Panc1 (cell line): Measurements from ENCODE around the gene CFAP74. TPM values are rescaled to one million over a fixed set of nuclear protein-coding genes. Genes with fewer than 3 reads are reported as not detected.

ENCODE experiments used
- ATAC-seq: fragments of 200-7000 bp; cut with Tn5 transposase; 2 replicates; pipeline ENCODE4 v1.9.1; 2020; ENCODE audit warnings: mild to moderate bottlenecking, moderate library complexity
- BruUV-seq: library from RNA; stranded (reverse); fragments of 400-500 nt; replicated peaks from 2 replicates; lab custom pipeline; 2021; lab: Mats Ljungman, UMichigan
- CTCF ChIA-PET: fragments of 300-600 bp; sonication (Branson Sonifier 250); formaldehyde crosslinking; loops from one replicate; lab custom pipeline; 2022; ENCODE audit warnings: antibody characterized with exemption; lab: Charles Lee
- POLR2A ChIA-PET: fragments of 300-600 bp; sonication (Branson Sonifier 250); formaldehyde crosslinking; loops from one replicate; lab custom pipeline; 2022; ENCODE audit warnings: antibody characterized with exemption; lab: Charles Lee
- DNase-seq: peaks from one replicate; pipeline ENCODE4 v3.0.0-alpha.2; 2010; ENCODE audit warnings: low read depth, low spot score
- H3K27ac ChIP-seq: 2 replicates; pipeline ENCODE4 v1.5.1; 2011; ENCODE audit warnings: mild to moderate bottlenecking, low read length, inconsistent platforms
- H3K27me3 ChIP-seq: fragments of 200-500 bp; sonication (Bioruptor generic); 2 replicates; pipeline ENCODE4 v1.6.0; 2014; ENCODE audit warnings: low read length, inconsistent platforms; ENCODE audit not compliant: control insufficient read depth, insufficient read depth
- H3K36me3 ChIP-seq: fragments of 200-500 bp; sonication (Bioruptor generic); 2 replicates; pipeline ENCODE4 v1.5.1; 2014; ENCODE audit warnings: inconsistent platforms, mild to moderate bottlenecking, low read length, moderate library complexity; ENCODE audit not compliant: control insufficient read depth, insufficient read depth
- H3K4me1 ChIP-seq: 2 replicates; pipeline ENCODE4 v1.5.1; 2011; ENCODE audit warnings: inconsistent platforms, mild to moderate bottlenecking, low read length, moderate library complexity; ENCODE audit not compliant: control insufficient read depth, insufficient read depth
- H3K4me3 ChIP-seq, 2 experiments: 2 replicates each; pipeline ENCODE4 v1.5.1; 2011 to 2012; ENCODE audit warnings: low read depth in 2 of 2, low read length in 2 of 2, mild to moderate bottlenecking in 2 of 2, inconsistent platforms in 1 of 2, moderate library complexity in 1 of 2
- H3K9me3 ChIP-seq: fragments of 200-500 bp; sonication (Bioruptor generic); 2 replicates; pipeline ENCODE4 v1.5.1; 2014; ENCODE audit warnings: low read depth, mild to moderate bottlenecking, inconsistent platforms, low read length, moderate library complexity; ENCODE audit not compliant: control insufficient read depth, insufficient read depth
- CTCF ChIP-seq: fragments of 450-650 bp; IDR thresholded peaks from 2 replicates; pipeline ENCODE4 v1.5.1; 2017; ENCODE audit warnings: mild to moderate bottlenecking
- POLR2AphosphoS5 ChIP-seq: IDR thresholded peaks from 2 replicates; pipeline ENCODE4 v1.6.1; 2012; ENCODE audit warnings: mild to moderate bottlenecking, low read depth, low read length, moderate library complexity
- REST ChIP-seq, 2 experiments: IDR thresholded peaks; 2 replicates each; pipeline ENCODE4 v1.6.1; 2011 to 2012; ENCODE audit warnings: low read depth in 2 of 2, control low read depth in 1 of 2, low read length in 1 of 2, mild to moderate bottlenecking in 1 of 2, moderate library complexity in 1 of 2; ENCODE audit not compliant: insufficient read depth in 1 of 2
- SIN3A ChIP-seq: IDR thresholded peaks from 2 replicates; pipeline ENCODE4 v1.6.1; 2012; ENCODE audit warnings: low read depth, mild to moderate bottlenecking, low read length, moderate library complexity, borderline replicate concordance; ENCODE audit not compliant: insufficient read depth
- TCF7L2 ChIP-seq: IDR thresholded peaks from 2 replicates; pipeline ENCODE4 v1.6.1; 2011; ENCODE audit warnings: mild to moderate bottlenecking, low read depth, low read length, inconsistent platforms
- in situ Hi-C: cut with HindIII; loops from 2 replicates; pipeline ENCODE4 v1.10.0; 2016; ENCODE audit warnings: low sequenced_read_pairs, low pct_unique_long_range_greater_than_20kb
- intact Hi-C: fragments of 100-400 bp; cut with micrococcal nuclease; formaldehyde crosslinking; loops from one replicate; pipeline ENCODE4 v1.10.0; 2022; ENCODE audit not compliant: unreplicated experiment
- total RNA-seq: library from RNA; stranded (reverse); gene quantifications from one replicate; pipeline ENCODE4 v1.2.1, GENCODE V29; 2021; ENCODE audit not compliant: unreplicated experiment

The CFAP74 gene
- total RNA-seq, 1 experiment from 2014 or later: not detected

GRCh38 chr1:1965546-1965945, 38.0 kb downstream of the CFAP74 start:
- TF ChIP-seq REST (IDR thresholded peaks at IDR 0.05; ENCODE audit: insufficient read depth in 1 of 2, low read depth in 2 of 2, low read length in 1 of 2) (no peak), CTCF (no peak), TCF7L2 (no peak), SIN3A (no peak), POLR2AphosphoS5 (no peak)
- Histone ChIP-seq H3K4me3 (no peak overlapping the region), H3K27ac (no peak overlapping the region), H3K9me3 (no peaks in the 10 kb centered on the region), H3K4me1 (peaks cover 4% of the 10 kb centered on the region; the same call in 1 of the 2 replicates), H3K27me3 (no peaks in the 10 kb centered on the region), H3K36me3 (no peaks in the 10 kb centered on the region)
- in situ Hi-C loops: no loop called here
- intact Hi-C loops: no loop called here
- ATAC-seq: no peak
- POLR2A ChIA-PET: no interaction called here
- CTCF ChIA-PET: interaction anchor here (1.7 kb wide), 1 partner anchor 79 kb away, joined by 6 read pairs; no protein-coding TSS in a partner anchor
- no peak for DNase-seq
- BruUV-seq: no TSS peak

- no TSS peak for BruUV-seq
- ChIA-PET POLR2A (no interaction called here), CTCF (interaction anchor here (1.7 kb wide), 1 partner anchor 80 kb away, joined by 6 read pairs; no protein-coding TSS in a partner anchor)
- H3K9me3 ChIP-seq: no peaks in the 10 kb centered on the region
- no peaks in the 10 kb centered on the region for H3K36me3 ChIP-seq
- H3K27ac ChIP-seq: no peak overlapping the region
- no peak overlapping the region for H3K4me3 ChIP-seq
- no peak for ATAC-seq
- intact Hi-C loops: no loop called here
- no peak for DNase-seq
- no peak for TF ChIP-seq SIN3A
- in situ Hi-C loops: no loop called here
- H3K4me1 ChIP-seq: peaks cover 8% of the 10 kb centered on the region
- no peaks in the 10 kb centered on the region for H3K27me3 ChIP-seq
Observed at GRCh38 chr1:1964811-1965210, 38.8 kb downstream of the CFAP74 start.

GRCh38 chr1:1963570-1963969, 40.0 kb downstream of the CFAP74 start:
- Histone ChIP-seq H3K36me3 (no peaks in the 10 kb centered on the region), H3K4me1 (peaks cover 10% of the 10 kb centered on the region), H3K9me3 (no peaks in the 10 kb centered on the region), H3K27me3 (no peaks in the 10 kb centered on the region), H3K27ac (no peak overlapping the region), H3K4me3 (no peak overlapping the region)
- intact Hi-C loops: no loop called here
- ATAC-seq (no peak), DNase-seq (no peak)
- ChIA-PET CTCF (no interaction called here), POLR2A (interaction anchor here (0.6 kb wide), 1 partner anchor 123 kb away, joined by 8 read pairs; no protein-coding TSS in a partner anchor)
- TF ChIP-seq SIN3A: no peak
- no TSS peak for BruUV-seq
- in situ Hi-C loops: no loop called here
